ENCODE data around the gene RNF222.

- TF ChIP-seq CTCF (conservative IDR thresholded peaks at IDR 0.05 in 1 of 2, IDR thresholded peaks at IDR 0.05 in 1 of 2; ENCODE audit: low read depth in 1 of 2, low read length in 2 of 2) (no peak), EZH2 (IDR thresholded peaks at IDR 0.05; ENCODE audit: low read length, missing control alignments) (no peak)
Measured at GRCh38 chr17:8426802-8427201, 29.2 kb upstream of the RNF222 start.

Data from fibroblast of lung (primary cell).